HCT116 (cell line): ENCODE measurements around the gene CREBBP.

Source experiments
- CTCF ChIP-seq, 3 experiments: fragments of 200-600 bp in 1 of 3; sonication (generic) in 1 of 3; IDR thresholded peaks in 2 of 3; conservative IDR thresholded peaks in 1 of 3; 2 replicates each; pipeline ENCODE4 v1.5.1; 2012 to 2017; ENCODE audit warnings: low read depth in 2 of 3, low read length in 2 of 3, antibody characterized with exemption in 1 of 3, borderline replicate concordance in 1 of 3, control low read depth in 1 of 3, mild to moderate bottlenecking in 1 of 3, mixed read lengths in 1 of 3, mixed run types in 1 of 3, moderate library complexity in 1 of 3; ENCODE audit not compliant: insufficient read depth in 1 of 3
- MAX ChIP-seq: IDR thresholded peaks from 2 replicates; pipeline ENCODE4 v1.6.1; 2012
- POLR2AphosphoS5 ChIP-seq: IDR thresholded peaks from 2 replicates; pipeline ENCODE4 v1.6.1; 2011; ENCODE audit warnings: mild to moderate bottlenecking, low read depth, low read length, moderate library complexity
- REST ChIP-seq: IDR thresholded peaks from 2 replicates; pipeline ENCODE4 v1.6.1; 2012; ENCODE audit warnings: low read depth
- SIN3A ChIP-seq: IDR thresholded peaks from 2 replicates; pipeline ENCODE4 v1.6.1; 2012; ENCODE audit warnings: low read depth

- TF ChIP-seq SIN3A = no peak
- no peak for TF ChIP-seq CTCF (IDR thresholded peaks at IDR 0.05 in 2 of 3, conservative IDR thresholded peaks at IDR 0.05 in 1 of 3; ENCODE audit: borderline replicate concordance in 1 of 3, insufficient read depth in 1 of 3, low read depth in 2 of 3, low read length in 2 of 3)
- no peak for TF ChIP-seq MAX
- no peak for TF ChIP-seq REST
- no peak for TF ChIP-seq POLR2AphosphoS5
Measured at GRCh38 chr16:3774156-3774767, 106.3 kb downstream of the CREBBP start.
